HepG2 (cell line): ENCODE results near the gene SNAI1. TPM values are rescaled to one million over a fixed set of nuclear protein-coding genes. Genes with fewer than 3 reads are reported as not detected.

Experiments
- ATAC-seq: fragments of 200-7000 bp; cut with Tn5 transposase; 3 replicates; pipeline ENCODE4 v1.9.1; 2020; ENCODE audit warnings: mild to moderate bottlenecking, moderate library complexity
- BruUV-seq: library from RNA; stranded (reverse); fragments of 400-500 nt; replicated peaks from 2 replicates; lab custom pipeline; 2021; lab: Mats Ljungman, UMichigan
- CTCF ChIA-PET: fragments of 300-600 bp; formaldehyde crosslinking; extraction: SDS; loops from one replicate; lab custom pipeline; 2021; ENCODE audit warnings: low total read pairs, inconsistent platforms, low intra/inter-chr PET ratio; lab: Yijun Ruan, JAX
- POLR2A ChIA-PET: fragments of 350-600 bp; sonication (Branson Sonifier 250); formaldehyde crosslinking; loops from one replicate; lab custom pipeline; 2020; ENCODE audit warnings: antibody characterized with exemption, inconsistent platforms; lab: Yijun Ruan, JAX
- DNase-seq: peaks from one replicate; pipeline ENCODE4 v3.0.0-alpha.2; 2015; ENCODE audit warnings: low spot score
- FAIRE-seq: peaks from 3 replicates; lab custom pipeline; 2011; peaks lifted over from hg19 to GRCh38; lab: Jason Lieb, UNC
- H2AFZ ChIP-seq: one replicate; pipeline ENCODE4 v1.6.1; 2011; ENCODE audit warnings: low read length, inconsistent platforms
- H3K27ac ChIP-seq: fragments of 300-600 bp; 3 replicates; pipeline ENCODE4 v1.8.0; 2011; ENCODE audit warnings: mixed run types, mild to moderate bottlenecking, mixed read lengths, low read length, inconsistent platforms; ENCODE audit not compliant: insufficient read depth; ENCODE audit errors: extremely low read length
- H3K27me3 ChIP-seq, 2 experiments: fragments of 200-600 bp in 1 of 2; 2 replicates in 1 of 2; 3 replicates in 1 of 2; pipeline versions ENCODE4 v1.6.0 to v1.8.0; 2011; ENCODE audit warnings: low read length in 2 of 2, mild to moderate bottlenecking in 2 of 2, moderate library complexity in 2 of 2, inconsistent platforms in 1 of 2; ENCODE audit not compliant: insufficient read depth in 2 of 2, control insufficient read depth in 1 of 2
- H3K36me3 ChIP-seq, 2 experiments: fragments of 200-600 bp in 1 of 2; replicated peaks in 1 of 2; 2 replicates in 1 of 2; 3 replicates in 1 of 2; pipeline versions ENCODE4 v1.5.1 to v1.8.0; 2011; ENCODE audit warnings: low read length in 2 of 2, inconsistent platforms in 1 of 2; ENCODE audit not compliant: insufficient read depth in 2 of 2, control insufficient read depth in 1 of 2
- H3K4me1 ChIP-seq: 2 replicates; pipeline ENCODE4 v1.5.1; 2012; ENCODE audit warnings: low read length, inconsistent platforms; ENCODE audit not compliant: insufficient read depth
- H3K4me2 ChIP-seq: 2 replicates; pipeline ENCODE4 v1.6.0; 2011; ENCODE audit warnings: low read depth, low read length, inconsistent platforms
- H3K4me3 ChIP-seq, 3 experiments: fragments of 200-600 bp in 1 of 3; sonication (generic), shearing (Covaris generic) in 1 of 3; replicated peaks in 1 of 3; 2 replicates each; pipeline ENCODE4 v1.5.1; 2011 to 2016; ENCODE audit warnings: low read length in 3 of 3, inconsistent platforms in 2 of 3, low read depth in 2 of 3, mild to moderate bottlenecking in 2 of 3, control low read depth in 1 of 3, mixed read lengths in 1 of 3; ENCODE audit not compliant: insufficient read depth in 1 of 3
- H3K79me2 ChIP-seq: one replicate; pipeline ENCODE4 v1.6.1; 2011; ENCODE audit warnings: low read length, inconsistent platforms; ENCODE audit not compliant: insufficient read depth
- H3K9ac ChIP-seq: 2 replicates; pipeline ENCODE4 v1.6.0; 2011; ENCODE audit warnings: mild to moderate bottlenecking, low read depth, low read length, inconsistent platforms; ENCODE audit not compliant: insufficient read depth
- H3K9me3 ChIP-seq: 2 replicates; pipeline ENCODE4 v1.5.1; 2012; ENCODE audit warnings: mild to moderate bottlenecking, low read length
- H4K20me1 ChIP-seq: 2 replicates; pipeline ENCODE4 v1.6.0; 2011; ENCODE audit warnings: inconsistent platforms, mild to moderate bottlenecking, low read length, moderate library complexity; ENCODE audit not compliant: insufficient read depth
- AKAP8 ChIP-seq: sonication (generic); formaldehyde crosslinking; IDR thresholded peaks from 2 replicates; pipeline ENCODE4 v1.5.1; 2020; ENCODE audit warnings: mild to moderate bottlenecking, missing genetic modification reagents
- DZIP1 ChIP-seq: sonication (generic); formaldehyde crosslinking; IDR thresholded peaks from 2 replicates; pipeline ENCODE4 v1.5.0; 2020; ENCODE audit warnings: mild to moderate bottlenecking, missing genetic modification reagents
- PBX3 ChIP-seq: sonication (generic); formaldehyde crosslinking; IDR thresholded peaks from 2 replicates; pipeline ENCODE4 v1.8.1; 2023; ENCODE audit warnings: missing genetic modification reagents, inconsistent platforms, borderline replicate concordance
- ZKSCAN1 ChIP-seq: fragments of 150-350 bp; IDR thresholded peaks from 2 replicates; pipeline ENCODE4 v1.6.1; 2014; ENCODE audit warnings: low read length
- ZNF407 ChIP-seq: sonication (generic); formaldehyde crosslinking; IDR thresholded peaks from one replicate; pipeline ENCODE4 v1.5.1; 2020; ENCODE audit warnings: mild to moderate bottlenecking, missing genetic modification reagents; ENCODE audit errors: not compliant biosample characterization
- ZNF746 ChIP-seq: sonication (generic); formaldehyde crosslinking; IDR thresholded peaks from 2 replicates; pipeline ENCODE4 v1.8.0; 2022; ENCODE audit warnings: mild to moderate bottlenecking, missing genetic modification reagents
- ZNF766 ChIP-seq: sonication (generic); formaldehyde crosslinking; IDR thresholded peaks from 2 replicates; pipeline ENCODE4 v1.5.0; 2020; ENCODE audit warnings: missing genetic modification reagents, borderline replicate concordance
- ZUFSP ChIP-seq: sonication (generic); formaldehyde crosslinking; IDR thresholded peaks from 2 replicates; pipeline ENCODE4 v1.9.0; 2021; ENCODE audit warnings: missing genetic modification reagents, mild to moderate bottlenecking, borderline replicate concordance
- WGBS: methylation state at CpG from one replicate; pipeline ENCODE4 v1.1.6; 2017; ENCODE audit warnings: low lambda C conversion rate; 5-methylcytosine and 5-hydroxymethylcytosine counted together
- in situ Hi-C: cut with HindIII; loops from 2 replicates; pipeline ENCODE4 v1.10.0; 2017; ENCODE audit warnings: low pct_unique_long_range_greater_than_20kb; ENCODE audit not compliant: extremely low pct_ligation_motif_present
- intact Hi-C: fragments of 100-400 bp; cut with micrococcal nuclease; formaldehyde crosslinking; loops from one replicate; pipeline ENCODE4 v1.10.0; 2022; ENCODE audit not compliant: unreplicated experiment
- polyA plus RNA-seq, 8 experiments: library from polyadenylated mRNA; depleted of rRNA in 3 of 8; stranded (reverse) in 7 of 8; unstranded in 1 of 8; fragments of >200 nt; fragmentation: Illumina TruSeq in 4 of 8; extraction: Trizol in 4 of 8; gene quantifications; 2 replicates each; pipeline versions ENCODE4 v1.2.1 to v1.2.3, GENCODE V29; 2011 to 2016; ENCODE audit warnings: low read depth in 4 of 8, missing spikeins in 1 of 8, mixed read lengths in 1 of 8; ENCODE audit not compliant: insufficient read depth in 1 of 8
- total RNA-seq, 5 experiments: library from RNA; depleted of rRNA; stranded (reverse); fragments of >200 nt; fragmentation: Illumina TruSeq; extraction: Trizol; gene quantifications; 2 replicates each; pipeline ENCODE4 v1.2.3, GENCODE V29; 2016; ENCODE audit warnings: low read depth in 1 of 5

SNAI1 gene
- total and polyA plus RNA-seq, 2 of the 13 experiments (the other 11 are each of a cell fraction or from before 2014, with no cell fraction given), result 1.3 to 1.4 TPM

GRCh38 chr20:50029083-50029696 is 46.4 kb downstream of the SNAI1 start:
- BruUV-seq, result no TSS peak
- TF ChIP-seq DZIP1 (CRISPR knock-in tag), result 0 out of 2 replicates have a peak, but pooled peaks have one; percentile 53
- no peak for TF ChIP-seq ZKSCAN1
- TF ChIP-seq PBX3 (CRISPR knock-in tag), result no peak
- peak; percentile 7 for TF ChIP-seq ZNF407
- 0 out of 2 replicates have a peak, but pooled peaks have one; percentile 25 for TF ChIP-seq ZNF746 (CRISPR knock-in tag)
- TF ChIP-seq ZNF766 (CRISPR knock-in tag), result no peak
- no peak; the same call in 1 of the 2 replicates for TF ChIP-seq AKAP8 (CRISPR knock-in tag)
- no peak for TF ChIP-seq ZUFSP (CRISPR knock-in tag)

More at GRCh38 chr20:50029083-50029696, 46.4 kb downstream of the SNAI1 start:
- CTCF ChIA-PET, result no interaction called here
- H3K27me3 ChIP-seq, result peaks cover 3 to 6% of the 10 kb centered on the region in 2 experiments; a peak in 1 of 5 replicates
- in situ Hi-C loops, result no loop called here
- FAIRE-seq (no peak), DNase-seq (no peak), ATAC-seq (peak; percentile 2; the same call in 2 of the 3 replicates)
- no peaks in the 10 kb centered on the region for H3K36me3 ChIP-seq
- H3K4me2 ChIP-seq, result peak overlapping the region; percentile 98
- H3K9me3 ChIP-seq, result no peaks in the 10 kb centered on the region
- no peaks in the 10 kb centered on the region for H4K20me1 ChIP-seq
- H3K4me3 ChIP-seq, result peak overlapping the region; percentile 46 to 74 (median 48); a peak in 5 of 6 replicates
- no peaks in the 10 kb centered on the region for H3K79me2 ChIP-seq
- H3K4me1 ChIP-seq, result peaks cover 84% of the 10 kb centered on the region
- intact Hi-C loops, result no loop called here
- 83% methylated on average over 15 of the region's 15 CpGs for WGBS
- POLR2A ChIA-PET, result interaction anchor here (0.8 to 1.4 kb wide), 6 partner anchors 16 to 113 kb away, joined by 3 to 4 read pairs (median 4); partner anchors contain the start of gene RNF114
- peak overlapping the region; percentile 69 for H3K9ac ChIP-seq
- peak overlapping the region; percentile 55 for H3K27ac ChIP-seq
- no peak overlapping the region for H2AFZ ChIP-seq
